Medulla oblongata (tissue), 1 donor: ENCODE results near the gene WSCD2.

ENCODE experiments used
- DNase-seq: peaks from one replicate; pipeline ENCODE4 v3.0.0-alpha.2; 2015; ENCODE audit errors: extremely low spot score

WSCD2 gene

DNA sequence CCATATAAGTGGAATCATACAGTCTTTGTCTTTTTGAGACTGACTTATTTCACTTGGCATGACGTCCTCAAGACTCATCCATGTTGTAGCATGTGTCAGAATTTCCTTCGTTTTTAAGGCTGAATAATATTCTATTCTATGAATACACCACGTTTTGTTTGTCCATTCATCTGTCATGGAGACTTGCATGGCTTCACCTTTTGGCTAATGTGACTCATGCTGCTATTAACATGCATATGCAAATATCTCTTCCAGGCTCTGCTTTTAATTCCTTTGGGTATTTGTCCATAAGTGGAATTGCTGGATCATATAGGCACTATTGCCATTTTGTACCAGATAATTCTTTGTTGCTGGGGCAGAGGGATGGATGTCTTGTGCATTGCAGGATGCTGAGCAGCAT, 19.6 kb upstream of the WSCD2 start:
- DNase-seq = no peak

DNA sequence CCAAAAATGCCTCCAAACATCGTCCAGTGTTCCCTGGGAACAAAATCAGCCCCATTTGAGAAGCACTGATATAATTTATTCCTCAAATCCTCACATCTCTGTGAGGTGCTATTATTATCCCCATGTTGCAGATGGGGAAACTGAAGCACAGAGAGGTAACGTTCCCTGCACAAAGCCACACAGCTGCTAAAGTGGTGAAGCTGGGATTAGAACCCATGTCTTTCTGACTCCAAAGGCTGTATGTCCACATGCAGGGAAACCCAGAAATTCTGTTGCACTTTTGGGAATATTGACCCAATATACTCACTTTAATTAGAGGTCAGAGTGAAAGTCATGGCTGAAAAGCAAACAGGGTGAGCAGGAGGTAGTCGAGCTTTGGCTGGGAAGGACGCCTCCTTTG, 19.1 kb upstream of the WSCD2 start:
- no peak for DNase-seq

DNA sequence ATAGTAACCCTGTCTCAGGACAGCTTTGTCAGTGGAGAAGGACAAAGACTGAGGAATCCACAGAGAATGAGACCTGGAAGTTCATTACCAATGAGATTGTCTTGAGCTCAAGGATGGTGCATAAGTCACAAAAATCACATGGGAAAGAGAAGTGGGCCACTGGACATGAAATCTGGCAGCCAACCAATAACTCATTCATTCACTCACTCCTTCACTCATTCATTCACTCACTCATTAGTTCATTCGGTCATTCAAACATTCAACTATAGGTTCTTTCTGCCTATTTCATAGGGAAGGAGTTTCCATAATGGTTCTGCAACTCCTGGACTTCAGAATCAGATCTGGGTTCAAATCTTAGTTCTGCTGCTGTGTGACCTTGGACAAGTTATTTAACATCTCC, 18.2 kb upstream of the WSCD2 start:
- DNase-seq = no peak

- DNase-seq = no peak
Measured at GRCh38 chr12:108112832-108113556, 16.1 kb upstream of the WSCD2 start.

DNA sequence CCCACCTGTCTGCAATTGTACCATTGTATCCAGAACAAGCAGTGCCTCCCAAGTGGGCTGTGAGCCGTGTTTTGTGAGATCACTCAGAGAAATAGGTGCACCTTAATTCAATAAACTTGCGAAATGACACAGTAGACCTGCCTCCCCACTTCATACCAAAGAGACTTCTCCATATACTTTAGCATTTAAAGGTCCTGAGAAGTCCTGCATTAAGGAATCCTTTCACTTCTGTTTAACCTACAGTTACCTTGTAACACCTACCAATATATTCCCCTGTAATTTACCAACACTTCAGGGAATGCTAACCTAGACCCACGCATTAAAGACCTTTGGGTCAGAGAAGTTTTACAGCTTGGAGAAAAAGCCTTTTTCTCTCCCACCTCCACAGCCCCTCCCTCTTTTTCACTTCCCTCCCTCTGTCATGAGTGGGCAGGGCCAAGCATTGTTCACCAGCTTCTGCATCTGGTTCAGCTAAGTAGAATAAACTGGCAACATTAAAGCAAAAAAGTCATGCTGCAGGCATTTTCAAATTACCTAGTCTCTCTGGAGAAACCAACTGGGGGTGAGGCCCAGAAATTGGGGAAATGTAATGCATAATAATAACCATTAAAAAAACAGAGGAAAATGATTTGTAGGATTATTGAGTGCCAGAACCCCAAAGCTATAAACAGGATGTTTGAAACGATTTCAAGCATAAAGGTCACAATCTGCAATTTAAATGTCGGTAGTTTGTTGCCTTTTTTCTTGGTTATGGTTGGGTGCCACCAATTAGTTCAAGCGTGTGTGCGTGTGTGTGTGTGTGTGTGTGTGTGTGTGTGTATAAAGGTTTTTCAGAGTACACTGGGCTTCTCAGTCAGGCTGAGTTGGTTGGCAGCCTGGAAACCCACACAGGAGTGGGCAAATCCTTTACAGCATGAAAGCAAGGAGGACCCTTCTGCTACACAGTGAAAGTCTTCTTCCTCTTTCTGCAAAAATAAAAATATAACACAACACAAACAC, 13.7 kb upstream of the WSCD2 start:
- no peak for DNase-seq

GRCh38 chr12:108116254-108116653, 12.8 kb upstream of the WSCD2 start:
- no peak for DNase-seq

GRCh38 chr12:108116699-108117098, 12.4 kb upstream of the WSCD2 start:
- no peak for DNase-seq

DNA sequence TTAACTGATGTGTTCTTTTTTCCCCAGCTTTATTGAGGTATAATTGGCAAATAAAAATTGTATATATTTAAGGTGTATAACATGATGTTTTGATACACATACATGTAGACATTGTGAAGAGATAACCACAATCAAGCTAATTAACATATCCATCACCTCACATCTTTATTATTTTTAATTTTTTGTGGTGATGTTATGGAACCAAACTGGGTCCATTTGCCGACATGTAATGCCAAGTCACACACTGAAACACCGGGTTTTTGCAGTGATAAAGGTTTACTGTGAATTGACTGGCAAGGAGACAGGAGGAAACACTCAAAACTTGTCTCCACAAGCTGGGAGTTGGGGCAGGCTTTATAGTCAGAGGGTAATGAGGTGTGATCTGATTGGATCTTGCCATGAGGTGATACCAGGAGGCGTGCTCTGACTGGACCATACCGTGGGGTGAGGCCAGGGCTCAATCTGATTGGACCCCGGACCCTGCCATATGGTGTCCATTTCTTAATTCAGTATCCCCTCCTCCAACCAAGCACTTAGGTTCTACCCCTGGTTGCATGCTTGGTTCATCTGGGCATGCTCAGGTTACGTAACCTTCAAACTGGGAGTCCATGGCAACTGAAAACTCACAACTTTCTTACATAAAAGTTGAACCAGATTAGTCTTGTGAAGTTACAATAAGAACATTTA, 11.8 kb upstream of the WSCD2 start:
- no peak for DNase-seq

- DNase-seq = no peak
Measured at GRCh38 chr12:108117902-108118301, 11.2 kb upstream of the WSCD2 start.

GRCh38 chr12:108119126-108119973, 9.7 kb upstream of the WSCD2 start:
- DNase-seq = no peak

DNA sequence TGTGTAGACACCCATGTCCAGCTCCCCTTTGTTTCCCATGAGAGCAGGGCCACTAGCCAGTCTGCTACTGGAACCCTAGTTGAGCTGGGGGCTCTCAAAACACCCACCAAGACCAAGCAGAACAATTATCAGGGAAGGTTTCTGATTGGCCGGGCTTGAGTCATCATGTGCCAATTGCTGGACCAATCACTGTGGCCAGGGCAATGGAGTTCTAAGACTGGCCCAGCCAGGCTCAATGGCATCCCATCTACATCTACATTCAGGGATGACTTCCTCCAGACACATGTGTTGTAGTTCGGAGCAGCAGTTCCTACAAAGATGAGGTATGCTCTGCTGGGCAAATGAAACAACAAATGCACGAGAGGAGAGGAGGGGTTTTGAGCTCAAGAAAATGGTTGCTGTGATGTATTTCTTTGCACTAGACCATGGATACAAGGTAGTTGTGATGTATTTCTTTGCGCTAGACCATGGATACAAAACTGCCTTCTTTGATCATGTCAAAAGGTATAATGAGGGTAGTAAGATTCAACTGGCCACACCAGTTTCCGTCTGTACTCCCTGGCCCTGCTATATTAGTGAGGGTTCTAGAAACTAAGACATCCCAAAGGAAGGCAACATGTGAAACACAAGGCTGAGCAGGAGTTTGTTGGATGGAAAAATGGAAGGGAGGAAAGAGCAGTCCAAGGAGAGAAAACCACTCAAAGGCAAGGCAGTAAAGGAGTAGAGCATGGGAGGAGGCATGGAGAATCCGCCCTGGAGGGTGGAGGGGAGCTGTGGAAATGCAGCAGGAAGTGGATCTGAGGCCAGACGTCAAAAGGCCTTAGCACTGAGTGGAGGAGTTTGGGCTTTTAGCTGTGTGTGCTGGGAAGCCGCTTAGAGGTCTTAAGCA, 8.9 kb upstream of the WSCD2 start:
- DNase-seq = no peak

- no peak for DNase-seq
Measured at GRCh38 chr12:108120863-108121165, 8.3 kb upstream of the WSCD2 start.

DNA sequence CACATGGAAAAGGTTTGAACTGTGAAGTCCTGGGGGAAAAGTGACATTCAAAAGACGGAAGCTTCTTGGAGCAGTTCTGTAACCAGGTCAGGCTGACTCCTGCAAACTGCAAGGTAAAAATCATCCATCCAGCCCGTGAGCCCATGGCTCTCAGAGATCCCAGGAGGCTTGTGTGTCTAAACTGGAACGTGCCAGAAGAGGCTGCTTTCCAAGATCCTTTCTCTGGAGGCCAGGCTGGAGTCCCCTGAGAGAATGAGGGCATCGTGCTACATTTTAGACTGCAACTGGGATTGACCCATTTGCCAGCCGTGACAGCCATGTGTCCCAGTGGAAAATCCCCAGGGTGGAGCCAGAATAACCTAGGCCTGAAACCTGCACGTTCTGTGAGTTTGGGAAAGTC, 7.8 kb upstream of the WSCD2 start:
- no peak for DNase-seq

GRCh38 chr12:108121728-108122471, 7.2 kb upstream of the WSCD2 start:
- DNase-seq = no peak

GRCh38 chr12:108122644-108123043, 6.4 kb upstream of the WSCD2 start:
- no peak for DNase-seq

DNA sequence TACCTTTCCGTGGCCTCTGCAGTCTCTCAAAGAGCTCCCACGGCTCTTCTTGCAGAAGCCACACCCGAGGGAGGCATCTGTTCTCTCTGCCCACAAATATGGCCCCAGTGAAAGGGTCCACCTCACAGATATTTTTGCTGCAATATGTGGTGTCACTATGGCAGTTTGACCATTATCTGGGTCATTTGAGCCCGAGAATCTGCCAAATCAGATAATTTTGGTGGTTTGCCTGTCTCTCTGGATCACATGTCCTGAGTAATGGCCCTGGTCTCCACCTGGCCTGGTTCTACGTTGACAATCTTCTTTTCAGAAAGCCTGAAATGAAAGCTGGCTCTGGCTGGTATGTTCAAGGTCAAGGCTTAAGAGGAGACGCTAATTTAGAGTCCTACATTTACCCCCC, 5.7 kb upstream of the WSCD2 start:
- no peak for DNase-seq

- DNase-seq = no peak
Measured at GRCh38 chr12:108125073-108125472, 4.0 kb upstream of the WSCD2 start.

DNA sequence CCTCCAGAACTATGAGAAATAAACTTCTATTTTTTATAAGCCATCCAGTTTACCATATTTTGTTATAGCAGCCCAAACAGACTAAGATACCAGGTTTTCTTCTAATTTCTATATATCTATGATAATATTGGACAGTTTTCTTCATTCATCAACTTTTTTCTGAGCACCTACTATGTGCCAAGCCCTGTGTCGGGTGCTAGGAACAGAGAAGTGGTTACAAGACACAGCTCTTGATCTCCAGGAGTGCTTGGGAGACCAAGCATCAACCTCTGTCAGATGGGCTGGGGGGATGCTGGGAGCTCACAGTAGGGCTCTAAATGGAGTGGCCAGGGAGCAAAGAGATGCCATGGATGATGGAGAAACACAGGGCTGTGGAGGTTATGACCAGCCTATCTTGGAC, 2.9 kb upstream of the WSCD2 start:
- DNase-seq = no peak

DNA sequence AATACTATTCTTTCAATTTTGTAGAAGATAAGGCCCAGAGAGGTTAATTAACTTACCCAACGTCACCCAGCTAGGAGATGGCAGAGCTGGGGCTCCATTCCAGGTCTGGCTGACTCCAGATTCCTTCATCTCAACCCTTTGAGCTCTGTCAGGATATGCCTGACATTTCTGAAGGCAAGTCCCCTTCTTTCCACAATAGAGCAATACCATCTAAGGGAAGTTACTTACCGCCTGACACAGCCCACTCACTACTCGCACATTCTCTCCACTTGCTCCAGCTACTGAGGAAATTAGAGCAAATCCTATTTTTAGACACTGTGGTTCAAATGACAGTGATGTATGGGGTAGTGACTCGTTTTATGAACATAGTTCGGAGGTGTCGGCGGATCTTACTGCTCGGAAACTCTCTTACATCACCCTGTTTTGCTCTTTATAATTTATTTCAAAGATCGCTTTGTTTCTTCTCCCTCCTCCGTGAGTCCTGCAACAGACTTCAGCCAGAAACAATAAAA, 2.0 kb upstream of the WSCD2 start:
- no peak for DNase-seq

DNA sequence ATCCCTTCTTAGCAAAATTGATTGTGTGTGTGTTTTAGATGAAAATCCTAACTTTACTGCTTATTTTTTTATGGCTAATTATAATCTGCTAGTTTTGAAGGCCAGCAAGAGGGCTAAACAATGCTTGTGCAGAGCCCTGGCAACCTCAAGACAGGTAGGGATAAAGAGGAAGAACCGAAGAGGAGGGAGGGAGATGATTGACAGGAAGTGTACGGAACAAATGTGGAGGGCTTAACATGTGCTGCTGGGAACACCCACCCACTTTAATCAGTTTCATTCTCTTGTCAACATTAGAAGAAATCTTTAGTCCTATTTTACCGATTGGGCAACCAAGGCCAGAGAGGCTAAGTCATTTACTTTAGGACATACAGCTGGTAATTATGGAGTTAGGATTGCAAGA, 1.4 kb upstream of the WSCD2 start:
- no peak for DNase-seq
